T-helper 17 cell (primary cell): Measurements from ENCODE around the gene ART5. TPM values are rescaled to one million over a fixed set of nuclear protein-coding genes. Genes with fewer than 3 reads are reported as not detected.
"Not testable (repeated sequence)": the region's sequence is repeated elsewhere in the genome, so short reads cannot be mapped to it uniquely, and the experiment has no call there.

Experiments used
- ATAC-seq: fragments of 150-1000 bp; cut with Tn5 transposase; 2 replicates; pipeline ENCODE4 v1.10.0; 2021; ENCODE audit warnings: mild to moderate bottlenecking, moderate library complexity
- DNase-seq, 3 donors: peaks; one replicate each; pipeline versions ENCODE4 v3.0.0 to v3.0.0-alpha.2; 2020 to 2021
- H3K9me3 ChIP-seq: one replicate; pipeline ENCODE4 v1.7.0; 2013; ENCODE audit warnings: low read length, mild to moderate bottlenecking; ENCODE audit not compliant: control insufficient read depth, poor library complexity, severe bottlenecking
- H3K27ac Mint-ChIP-seq: one replicate; pipeline ENCODE4 v1.8.0; 2022; ENCODE audit warnings: mild to moderate bottlenecking, moderate library complexity, mixed read lengths
- H3K27me3 Mint-ChIP-seq: one replicate; pipeline ENCODE4 v1.8.0; 2022; ENCODE audit warnings: mixed read lengths
- H3K36me3 Mint-ChIP-seq: one replicate; pipeline ENCODE4 v1.8.0; 2022; ENCODE audit warnings: low read depth, mixed read lengths
- H3K4me1 Mint-ChIP-seq: one replicate; pipeline ENCODE4 v1.8.0; 2022; ENCODE audit warnings: mild to moderate bottlenecking, mixed read lengths
- H3K4me3 Mint-ChIP-seq: one replicate; pipeline ENCODE4 v1.8.0; 2022; ENCODE audit warnings: mild to moderate bottlenecking, moderate library complexity, mixed read lengths
- total RNA-seq, 4 donors: library from RNA in 2 of 4; stranded (reverse) in 2 of 4; gene quantifications; one replicate each; pipeline ENCODE4 v1.2.3 and lab custom pipeline; 2022 to 2026

Gene ART5
- total RNA-seq, 2 donors from 2014 or later = not detected

DNA sequence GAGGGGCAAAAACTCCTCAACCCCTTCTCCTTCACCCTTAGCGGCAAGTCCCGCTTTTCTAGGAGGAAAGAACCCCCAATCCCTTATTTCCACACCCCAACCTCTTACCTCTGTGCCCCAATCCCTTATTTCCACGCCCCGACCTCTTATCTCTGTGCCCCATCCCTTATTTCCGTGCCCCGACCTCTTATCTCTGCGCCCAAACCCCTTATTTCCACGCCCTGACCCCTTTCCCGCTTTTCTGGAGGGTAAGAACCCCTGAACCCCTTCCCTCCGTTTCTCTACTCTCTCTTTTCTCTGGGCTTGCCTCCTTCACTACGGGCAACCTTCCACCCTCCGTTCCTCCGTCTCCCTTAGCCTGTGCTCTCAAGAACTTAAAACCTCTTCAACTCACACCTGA lies 7.1 kb upstream of the ART5 start:
- DNase-seq, ATAC-seq, H3K4me3 Mint-ChIP-seq, H3K27ac Mint-ChIP-seq, H3K9me3 ChIP-seq: not testable (repeated sequence)
- Mint-ChIP-seq H3K27me3 (peaks cover 70% of the 10 kb centered on the region), H3K36me3 (peaks cover 11% of the 10 kb centered on the region), H3K4me1 (peaks cover 12% of the 10 kb centered on the region)

DNA sequence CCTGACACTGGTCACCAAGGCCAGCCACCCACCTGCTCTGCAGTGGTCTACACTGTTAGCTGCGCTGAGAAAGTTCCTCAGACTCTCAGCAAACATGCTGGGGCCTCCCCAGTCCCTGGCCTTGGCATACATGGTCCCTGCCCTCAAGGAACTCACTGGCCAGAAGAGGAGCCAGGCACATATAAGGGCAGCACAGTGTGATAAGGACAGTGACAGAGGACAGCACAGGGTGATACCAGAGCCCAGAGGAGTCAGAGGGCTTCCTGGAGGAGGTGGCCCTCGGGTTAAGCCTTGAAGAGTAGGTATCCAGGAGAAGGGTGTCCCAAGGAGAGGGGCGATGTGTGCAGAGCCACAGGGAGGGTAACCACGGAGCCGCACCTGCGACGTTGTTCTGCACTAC lies 3.8 kb upstream of the ART5 start:
- no peak for DNase-seq
- Mint-ChIP-seq H3K36me3 (peaks cover 14% of the 10 kb centered on the region), H3K27me3 (peaks cover 72% of the 10 kb centered on the region), H3K27ac (peak overlapping the region; percentile 9), H3K4me3 (no peak overlapping the region), H3K4me1 (peaks cover 20% of the 10 kb centered on the region)
- ATAC-seq = no peak
- H3K9me3 ChIP-seq = no peaks in the 10 kb centered on the region

DNA sequence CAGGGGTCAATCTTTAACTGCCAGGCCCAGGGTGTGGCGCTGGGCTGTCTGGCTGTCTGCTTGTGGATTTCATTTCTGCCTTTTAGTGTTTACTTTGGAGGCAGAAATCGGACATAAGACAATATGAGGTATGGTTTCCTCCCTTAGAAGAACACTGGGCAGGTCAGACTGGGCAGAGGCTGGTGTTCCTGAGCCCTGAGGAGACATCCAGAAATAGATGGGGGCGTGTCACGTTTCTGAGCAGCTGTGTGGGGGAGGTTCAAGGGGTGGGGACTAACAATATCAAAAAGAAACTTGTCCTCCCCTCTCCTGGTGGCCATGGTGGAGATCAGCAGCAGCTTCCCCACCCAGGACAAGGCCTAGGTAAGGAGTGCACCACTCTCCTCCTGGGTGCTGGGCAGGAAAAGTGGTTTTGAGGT lies 3.0 kb upstream of the ART5 start, which contains the start of gene ART1:
ART1 (plus strand) TSS at position 312 of the 419 bp plus-strand sequence. CDS start 14,086 bp downstream, outside the sequence.
- peaks cover 20% of the 10 kb centered on the region for H3K4me1 Mint-ChIP-seq
- H3K4me3 Mint-ChIP-seq = no peak within 1 kb of the TSS
- H3K27me3 Mint-ChIP-seq = peaks cover 69% of the 10 kb centered on the region
- ATAC-seq (no peak), DNase-seq (no peak)
- H3K9me3 ChIP-seq = no peaks in the 10 kb centered on the region
- H3K27ac Mint-ChIP-seq = peak within 1 kb of the TSS; percentile 9
- peaks cover 14% of the 10 kb centered on the region for H3K36me3 Mint-ChIP-seq

DNA sequence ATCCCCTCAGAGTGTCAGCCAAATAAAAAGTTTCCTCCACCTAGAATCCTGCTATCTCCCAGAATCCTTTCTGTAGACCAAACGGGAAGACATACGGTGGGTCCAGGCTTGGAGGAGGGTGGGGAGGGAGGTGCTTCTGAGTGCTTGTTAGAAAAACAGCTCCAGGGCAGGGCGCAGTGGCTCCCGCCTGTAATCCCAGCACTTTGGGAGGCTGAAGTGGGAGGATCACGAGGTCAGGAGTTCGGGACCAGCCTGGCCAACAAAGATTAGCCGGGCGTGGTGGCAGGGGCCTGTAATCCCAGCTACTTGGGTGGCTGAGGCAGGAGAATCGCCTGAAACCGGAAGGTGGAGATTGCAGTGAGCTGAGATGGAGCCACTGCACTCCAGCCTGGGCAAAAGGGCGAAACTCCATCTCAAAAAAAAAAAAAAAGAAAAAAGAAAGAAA lies 1.3 kb upstream of the ART5 start:
- not testable (repeated sequence) for H3K4me3 Mint-ChIP-seq, H3K9me3 ChIP-seq, ATAC-seq, H3K36me3 Mint-ChIP-seq, H3K27ac Mint-ChIP-seq, DNase-seq
- peaks cover 66% of the 10 kb centered on the region for H3K27me3 Mint-ChIP-seq
- H3K4me1 Mint-ChIP-seq = peaks cover 12% of the 10 kb centered on the region

DNA sequence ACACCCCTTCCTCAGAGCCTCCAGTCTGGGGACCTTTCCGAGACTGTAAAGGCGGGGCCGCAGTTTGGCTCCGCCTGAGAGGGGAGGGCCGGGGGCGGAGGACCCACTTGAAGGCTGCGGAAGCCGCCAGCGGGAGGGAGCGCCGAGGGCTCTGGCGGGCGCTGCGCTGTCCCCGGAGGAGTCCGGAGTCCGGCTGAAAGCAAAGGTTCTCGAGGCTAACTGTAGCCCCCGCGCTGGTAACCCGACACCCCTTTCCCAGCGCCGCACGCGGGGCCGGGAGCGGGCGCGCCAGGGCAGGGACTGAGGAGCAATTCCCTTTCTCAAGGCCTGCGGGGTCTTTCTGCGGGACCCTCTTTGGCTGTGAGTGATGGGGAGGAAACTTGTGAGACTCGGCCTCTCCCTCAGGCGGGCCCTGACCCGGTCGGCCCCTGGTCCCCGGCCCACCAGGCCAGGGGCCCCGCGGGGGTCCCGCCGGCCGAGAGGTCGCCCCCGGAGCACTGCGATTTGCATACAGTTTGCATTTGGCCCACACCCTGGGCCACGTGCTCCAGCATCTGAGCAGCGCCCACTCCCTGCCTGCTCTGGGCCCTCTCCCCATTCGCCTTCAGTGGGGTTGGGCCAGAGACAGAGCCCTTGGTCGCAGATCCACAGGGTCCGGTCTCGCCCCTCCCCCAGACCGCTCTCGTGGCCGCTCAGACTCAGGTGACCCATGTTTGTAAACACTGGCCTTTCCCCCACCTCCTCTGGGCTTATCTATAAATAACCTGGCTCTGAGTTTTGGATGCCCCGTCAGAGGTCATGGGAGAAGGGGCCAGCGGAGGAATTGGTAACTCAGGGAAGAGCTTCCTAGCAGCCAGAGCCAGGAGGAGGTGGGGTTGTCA lies 519 bp upstream of the ART5 start:
- Mint-ChIP-seq H3K36me3 (peaks cover 7% of the 10 kb centered on the region), H3K4me3 (peak overlapping the region; percentile 86), H3K4me1 (peaks cover 12% of the 10 kb centered on the region), H3K27me3 (peaks cover 60% of the 10 kb centered on the region), H3K27ac (no peak overlapping the region)
- DNase-seq (peak; percentile 40 to 67 (median 63)), ATAC-seq (peak; percentile 97)
- no peaks in the 10 kb centered on the region for H3K9me3 ChIP-seq

DNA sequence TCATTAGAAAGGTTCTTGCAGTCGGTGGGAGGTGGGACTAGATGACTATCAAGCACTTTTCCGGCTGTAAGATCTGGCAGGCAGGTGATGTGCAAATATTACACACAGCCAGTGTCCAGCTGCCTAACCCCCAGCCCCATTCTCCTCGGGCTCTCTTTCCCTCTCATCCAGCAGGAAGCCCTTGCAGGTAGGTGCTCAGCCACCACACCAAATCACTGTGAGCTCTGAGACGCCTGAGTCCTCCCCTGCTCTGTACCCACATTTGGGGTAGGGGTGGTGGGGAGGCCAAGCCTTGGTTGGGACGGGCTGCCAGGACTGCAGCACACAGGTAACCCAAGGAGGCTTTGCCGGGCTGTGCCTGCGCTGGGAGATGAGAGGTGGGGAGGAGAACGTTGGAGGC lies 601 bp downstream of the ART5 start:
- no peak for ATAC-seq
- peak overlapping the region; percentile 82 for H3K4me3 Mint-ChIP-seq

DNA sequence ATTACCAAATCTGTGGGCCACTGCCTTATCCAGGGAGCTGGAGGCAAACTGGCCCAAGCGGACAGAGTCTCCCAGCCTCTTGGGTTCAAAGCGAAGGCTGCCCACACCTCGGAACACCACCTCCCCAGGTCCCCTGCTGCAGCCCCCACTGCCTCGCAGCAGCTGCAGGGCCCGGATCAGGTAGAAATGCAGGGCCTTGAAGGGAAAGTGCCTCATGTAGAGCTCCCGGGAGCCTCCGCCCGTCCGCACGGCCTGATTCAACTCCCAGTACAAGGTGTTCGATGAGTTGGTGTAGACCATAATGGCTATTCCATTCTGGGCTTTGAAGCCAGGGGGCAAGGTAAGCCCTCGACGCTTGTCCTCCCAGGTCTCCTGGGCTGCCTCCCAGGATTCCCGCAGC lies 2.0 kb downstream of the ART5 start:
- Mint-ChIP-seq H3K4me3 (no peak overlapping the region), H3K27me3 (peaks cover 56% of the 10 kb centered on the region), H3K4me1 (peaks cover 14% of the 10 kb centered on the region), H3K36me3 (peaks cover 11% of the 10 kb centered on the region), H3K27ac (no peak overlapping the region)
- H3K9me3 ChIP-seq = no peaks in the 10 kb centered on the region
- DNase-seq (no peak), ATAC-seq (no peak)

More for the DNA sequence above, 601 bp downstream of the ART5 start:
- no peaks in the 10 kb centered on the region for H3K9me3 ChIP-seq
- Mint-ChIP-seq H3K4me1 (peaks cover 14% of the 10 kb centered on the region), H3K36me3 (peaks cover 11% of the 10 kb centered on the region), H3K27ac (peak overlapping the region; percentile 67), H3K27me3 (peaks cover 62% of the 10 kb centered on the region)
- no peak for DNase-seq

DNA sequence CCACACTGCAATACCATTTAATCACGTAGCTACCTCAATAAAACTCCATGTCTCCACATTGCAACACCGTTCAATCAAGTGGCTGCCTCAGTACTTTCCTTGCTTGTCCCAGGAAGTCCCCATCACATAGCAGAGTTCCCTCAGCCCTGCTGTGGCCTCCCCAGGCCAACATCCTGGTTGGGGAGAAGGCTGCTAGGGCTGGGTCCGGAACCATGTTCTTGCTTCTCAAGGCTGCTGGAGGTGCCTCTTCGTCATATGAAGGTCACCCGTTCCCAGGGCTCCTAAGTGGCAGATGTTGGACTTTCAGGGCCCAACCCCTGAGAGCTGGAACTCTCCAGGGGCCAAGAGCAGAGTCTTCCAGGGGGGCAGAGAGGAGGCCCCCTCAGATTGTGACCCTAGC lies 3.3 kb downstream of the ART5 start:
- DNase-seq (no peak), ATAC-seq (no peak)
- H3K27ac Mint-ChIP-seq = no peak overlapping the region
- no peaks in the 10 kb centered on the region for H3K9me3 ChIP-seq
- H3K4me1 Mint-ChIP-seq = peaks cover 16% of the 10 kb centered on the region
- peaks cover 8% of the 10 kb centered on the region for H3K36me3 Mint-ChIP-seq
- H3K27me3 Mint-ChIP-seq = peaks cover 49% of the 10 kb centered on the region
- no peak overlapping the region for H3K4me3 Mint-ChIP-seq

DNA sequence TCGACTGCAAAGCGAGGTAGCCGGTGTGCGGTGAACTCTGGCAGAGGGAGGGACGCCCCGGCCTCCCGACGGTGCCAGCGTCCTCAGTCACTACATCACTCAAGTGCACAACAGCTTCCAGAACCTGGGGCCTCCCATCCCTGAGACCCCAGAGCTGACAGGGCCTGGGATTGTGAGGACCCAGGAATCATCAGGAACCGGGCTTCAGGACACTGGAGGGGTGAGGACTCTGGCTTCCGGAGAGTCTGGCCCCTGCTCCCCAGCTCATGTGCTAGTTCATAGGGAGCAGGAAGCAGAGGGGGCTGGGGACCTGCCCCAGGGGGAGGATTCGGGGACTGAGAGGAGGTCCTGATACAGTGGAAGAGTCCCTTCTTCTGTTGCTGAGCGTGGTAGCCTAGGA lies 4.6 kb downstream of the ART5 start:
- Mint-ChIP-seq H3K4me3 (no peak overlapping the region), H3K4me1 (peaks cover 14% of the 10 kb centered on the region)

DNA sequence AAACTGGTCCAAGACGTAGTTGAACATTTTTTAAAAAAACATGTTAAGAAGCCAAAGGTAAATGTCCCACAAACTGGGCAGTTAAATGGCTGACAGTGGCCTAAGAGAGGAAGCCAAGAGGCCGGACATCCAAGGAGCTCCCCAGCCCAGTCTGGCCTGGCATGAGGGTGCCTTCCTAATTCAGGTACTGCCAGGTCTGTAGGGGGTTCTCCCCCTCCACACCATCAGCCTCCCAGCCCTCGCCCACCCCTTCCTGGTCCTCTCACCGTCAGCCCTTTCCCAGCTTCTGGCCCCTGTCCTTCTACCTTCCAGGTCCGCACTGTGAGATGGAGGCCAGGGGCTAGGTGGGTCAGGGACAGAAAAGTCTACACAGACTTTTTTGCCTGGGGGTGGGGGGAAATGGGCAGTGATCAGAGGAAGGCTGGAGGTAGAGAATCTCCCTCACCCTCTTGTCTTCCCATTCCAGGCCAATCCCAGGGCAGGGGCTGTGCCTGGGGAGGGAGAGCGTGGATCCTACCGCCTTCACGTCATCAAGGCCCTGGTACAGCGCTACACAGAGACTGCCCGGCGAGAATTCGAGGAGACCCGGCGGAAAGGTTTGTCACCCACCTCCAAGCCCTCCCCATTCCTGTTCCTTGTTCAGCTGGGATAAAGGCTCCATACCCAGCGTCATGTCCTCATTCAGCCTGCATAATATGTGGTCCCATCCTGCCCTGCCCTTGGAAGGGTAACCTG lies 6.0 kb downstream of the ART5 start:
- H3K27me3 Mint-ChIP-seq = peaks cover 41% of the 10 kb centered on the region
- DNase-seq = no peak

More for the DNA sequence above, 4.6 kb downstream of the ART5 start:
- ATAC-seq = no peak
- Mint-ChIP-seq H3K27ac (no peak overlapping the region), H3K36me3 (peaks cover 8% of the 10 kb centered on the region), H3K27me3 (peaks cover 46% of the 10 kb centered on the region)
- no peak for DNase-seq
- H3K9me3 ChIP-seq = no peaks in the 10 kb centered on the region

DNA sequence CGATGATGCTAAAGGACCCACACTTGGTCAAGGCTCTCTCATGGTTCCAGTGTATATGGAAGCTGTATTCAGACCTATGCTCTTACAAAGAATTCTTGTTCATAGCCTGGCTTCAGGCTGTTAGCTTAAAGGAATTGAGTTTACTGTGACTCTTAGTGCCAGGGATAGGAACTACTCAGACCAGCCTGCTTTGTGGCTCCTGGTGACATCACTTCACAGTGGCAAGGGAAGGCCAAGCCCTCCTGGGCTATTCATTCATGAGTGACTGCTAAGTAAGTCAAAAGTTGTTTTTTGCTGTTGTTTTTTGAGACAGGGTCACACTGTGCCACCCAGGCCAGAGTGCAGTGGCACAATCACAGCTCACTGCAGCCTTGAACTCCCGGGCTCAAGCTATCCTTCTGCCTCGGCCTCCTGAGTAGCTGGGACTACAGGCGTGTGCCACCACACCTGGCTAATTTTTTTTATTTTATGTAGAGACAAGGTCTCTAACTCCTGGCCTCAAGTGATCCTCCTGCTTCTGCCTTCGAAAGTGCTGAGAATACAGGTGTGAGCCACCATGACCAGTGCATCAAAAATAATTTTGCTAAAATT lies 9.6 kb downstream of the ART5 start:
- Mint-ChIP-seq H3K36me3 (peaks cover 4% of the 10 kb centered on the region), H3K4me1 (peaks cover 10% of the 10 kb centered on the region), H3K27me3 (peaks cover 21% of the 10 kb centered on the region), H3K4me3 (no peak overlapping the region), H3K27ac (no peak overlapping the region)
- DNase-seq = no peak
- H3K9me3 ChIP-seq = no peaks in the 10 kb centered on the region
- ATAC-seq = no peak

More for the DNA sequence above, 6.0 kb downstream of the ART5 start:
- Mint-ChIP-seq H3K4me1 (peaks cover 10% of the 10 kb centered on the region), H3K4me3 (no peak overlapping the region), H3K27ac (no peak overlapping the region), H3K36me3 (peaks cover 5% of the 10 kb centered on the region)
- ATAC-seq = no peak
- H3K9me3 ChIP-seq = no peaks in the 10 kb centered on the region

DNA sequence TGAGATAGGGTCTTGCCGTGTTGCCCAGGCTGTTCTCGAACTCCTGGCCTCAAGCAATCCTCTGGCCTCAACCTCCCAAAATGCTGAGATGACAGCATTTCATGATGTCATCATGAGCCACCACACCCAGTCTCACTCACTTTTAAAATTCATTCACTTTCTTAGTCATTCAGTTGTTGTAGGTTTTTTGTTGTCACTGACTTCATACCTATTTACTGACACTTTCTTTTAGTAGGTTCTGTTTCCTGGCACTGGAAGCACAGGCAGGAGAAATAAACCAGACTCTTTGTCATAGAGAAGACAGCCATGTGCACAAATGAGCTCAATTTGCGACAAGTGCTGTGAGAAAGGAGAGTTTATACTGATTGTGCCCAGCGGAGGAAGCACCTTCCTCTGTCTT lies 10.5 kb downstream of the ART5 start:
- ATAC-seq (no peak), DNase-seq (no peak)
- Mint-ChIP-seq H3K4me3 (no peak overlapping the region), H3K4me1 (peaks cover 12% of the 10 kb centered on the region), H3K27ac (no peak overlapping the region), H3K36me3 (peaks cover 2% of the 10 kb centered on the region), H3K27me3 (peaks cover 20% of the 10 kb centered on the region)
- no peaks in the 10 kb centered on the region for H3K9me3 ChIP-seq

DNA sequence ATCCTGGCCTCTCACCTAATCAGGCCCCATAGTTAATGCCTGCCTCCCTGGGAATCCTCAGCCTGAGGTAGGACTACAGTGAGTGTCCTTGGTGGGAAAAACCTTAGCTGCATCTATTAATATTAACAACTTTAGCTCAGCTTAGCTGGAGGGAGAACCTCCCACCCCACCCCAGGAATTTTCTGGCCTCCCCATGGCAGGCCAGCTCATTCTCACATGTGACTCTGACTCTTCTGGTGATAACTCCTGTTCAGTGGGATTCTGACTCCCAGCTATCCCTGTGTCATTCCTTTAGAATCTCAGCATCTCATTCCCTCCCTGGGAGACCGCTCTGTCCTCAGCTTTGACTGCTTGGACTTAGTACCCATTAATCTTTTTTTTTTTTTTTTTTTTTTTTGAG lies 14.5 kb downstream of the ART5 start:
- H3K4me3 Mint-ChIP-seq = no peak overlapping the region
- H3K36me3 Mint-ChIP-seq = no peaks in the 10 kb centered on the region
- no peak for ATAC-seq

More for the DNA sequence above, 14.5 kb downstream of the ART5 start:
- DNase-seq = no peak
- Mint-ChIP-seq H3K27me3 (peaks cover 5% of the 10 kb centered on the region), H3K4me1 (peaks cover 6% of the 10 kb centered on the region), H3K27ac (no peak overlapping the region)
- H3K9me3 ChIP-seq = no peaks in the 10 kb centered on the region
